ENCODE measurements around the gene NDUFV2. TPM values are rescaled to one million over a fixed set of nuclear protein-coding genes. Genes with fewer than 3 reads are reported as not detected.

NDUFV2 gene
- total and polyA plus RNA-seq, 2 of the 13 experiments (the other 11 are each of a cell fraction or from before 2014, with no cell fraction given), result 216 to 299 TPM

DNA sequence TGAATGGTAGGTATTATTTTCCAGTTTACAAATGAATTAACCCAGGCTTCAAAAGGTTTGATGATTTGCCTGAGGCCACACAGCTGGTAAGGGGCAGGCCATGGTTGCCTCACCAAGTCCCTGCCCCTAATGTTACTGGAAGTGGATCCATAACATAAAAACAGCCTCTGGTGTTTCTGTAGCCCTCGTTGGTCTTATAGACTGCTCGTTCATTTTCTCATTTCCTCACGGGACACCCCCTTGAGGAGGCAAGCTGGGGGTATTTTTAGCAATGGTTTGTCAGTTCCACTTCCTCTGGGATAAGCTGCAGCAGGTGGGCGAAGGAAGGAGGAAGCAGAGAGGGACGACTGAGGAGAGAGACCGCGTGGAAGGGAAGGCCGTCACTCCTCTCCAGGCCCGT lies 32.9 kb upstream of the NDUFV2 start:
- peak overlapping the region; percentile 82 for H2AFZ ChIP-seq (ENCODE audit: low read length)
- FAIRE-seq (no peak), ATAC-seq (peak; percentile 22; the same call in 2 of the 3 replicates), DNase-seq (ENCODE audit: low spot score) (no peak)
- H3K4me1 ChIP-seq (ENCODE audit: insufficient read depth, low read length), result peaks cover 46% of the 10 kb centered on the region
- no peaks in the 10 kb centered on the region for H4K20me1 ChIP-seq (ENCODE audit: insufficient read depth, low read length)
- H3K27ac ChIP-seq (ENCODE audit: extremely low read length, insufficient read depth, low read length), result no peak overlapping the region
- H3K9me3 ChIP-seq (ENCODE audit: low read length), result no peaks in the 10 kb centered on the region
- H3K9ac ChIP-seq (ENCODE audit: insufficient read depth, low read depth, low read length), result peak overlapping the region; percentile 48; the same call in 1 of the 2 replicates
- 9% methylated on average over 9 of the region's 9 CpGs for WGBS (ENCODE audit: low lambda C conversion rate)
- TF ChIP-seq, protein P1, sequence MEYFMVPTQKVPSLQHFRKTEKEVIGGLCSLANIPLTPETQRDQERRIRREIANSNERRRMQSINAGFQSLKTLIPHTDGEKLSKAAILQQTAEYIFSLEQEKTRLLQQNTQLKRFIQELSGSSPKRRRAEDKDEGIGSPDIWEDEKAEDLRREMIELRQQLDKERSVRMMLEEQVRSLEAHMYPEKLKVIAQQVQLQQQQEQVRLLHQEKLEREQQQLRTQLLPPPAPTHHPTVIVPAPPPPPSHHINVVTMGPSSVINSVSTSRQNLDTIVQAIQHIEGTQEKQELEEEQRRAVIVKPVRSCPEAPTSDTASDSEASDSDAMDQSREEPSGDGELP (IDR thresholded peaks at IDR 0.05; ENCODE audit: borderline replicate concordance, low read depth), result peak; percentile 74; the same call in 1 of the 2 replicates
- TF ChIP-seq ELF3 (CRISPR knock-in tag; IDR thresholded peaks at IDR 0.05) (0 out of 2 replicates have a peak, but pooled peaks have one; percentile 21), ZNF678 (CRISPR knock-in tag; IDR thresholded peaks at IDR 0.05) (no peak), ZFYVE20 (CRISPR knock-in tag; IDR thresholded peaks at IDR 0.05; ENCODE audit: borderline replicate concordance, low read depth) (no peak), PLSCR1 (CRISPR knock-in tag; IDR thresholded peaks at IDR 0.05; ENCODE audit: borderline replicate concordance) (no peak), ZMYM4 (CRISPR knock-in tag; IDR thresholded peaks at IDR 0.05) (0 out of 2 replicates have a peak, but pooled peaks have one; percentile 16), ZC3H4 (CRISPR knock-in tag; IDR thresholded peaks at IDR 0.05; ENCODE audit: borderline replicate concordance) (no peak), NR1H2 (CRISPR knock-in tag; IDR thresholded peaks at IDR 0.05; ENCODE audit: borderline replicate concordance, low read depth) (no peak), ZNF687 (CRISPR knock-in tag; IDR thresholded peaks at IDR 0.05) (peak; percentile 32; the same call in 1 of the 2 replicates), HMGA1 (CRISPR knock-in tag; conservative IDR thresholded peaks at IDR 0.05) (no peak), ZBTB7B (CRISPR knock-in tag; IDR thresholded peaks at IDR 0.05) (peak; percentile 39; the same call in 1 of the 2 replicates)
- TF ChIP-seq, protein P2, sequence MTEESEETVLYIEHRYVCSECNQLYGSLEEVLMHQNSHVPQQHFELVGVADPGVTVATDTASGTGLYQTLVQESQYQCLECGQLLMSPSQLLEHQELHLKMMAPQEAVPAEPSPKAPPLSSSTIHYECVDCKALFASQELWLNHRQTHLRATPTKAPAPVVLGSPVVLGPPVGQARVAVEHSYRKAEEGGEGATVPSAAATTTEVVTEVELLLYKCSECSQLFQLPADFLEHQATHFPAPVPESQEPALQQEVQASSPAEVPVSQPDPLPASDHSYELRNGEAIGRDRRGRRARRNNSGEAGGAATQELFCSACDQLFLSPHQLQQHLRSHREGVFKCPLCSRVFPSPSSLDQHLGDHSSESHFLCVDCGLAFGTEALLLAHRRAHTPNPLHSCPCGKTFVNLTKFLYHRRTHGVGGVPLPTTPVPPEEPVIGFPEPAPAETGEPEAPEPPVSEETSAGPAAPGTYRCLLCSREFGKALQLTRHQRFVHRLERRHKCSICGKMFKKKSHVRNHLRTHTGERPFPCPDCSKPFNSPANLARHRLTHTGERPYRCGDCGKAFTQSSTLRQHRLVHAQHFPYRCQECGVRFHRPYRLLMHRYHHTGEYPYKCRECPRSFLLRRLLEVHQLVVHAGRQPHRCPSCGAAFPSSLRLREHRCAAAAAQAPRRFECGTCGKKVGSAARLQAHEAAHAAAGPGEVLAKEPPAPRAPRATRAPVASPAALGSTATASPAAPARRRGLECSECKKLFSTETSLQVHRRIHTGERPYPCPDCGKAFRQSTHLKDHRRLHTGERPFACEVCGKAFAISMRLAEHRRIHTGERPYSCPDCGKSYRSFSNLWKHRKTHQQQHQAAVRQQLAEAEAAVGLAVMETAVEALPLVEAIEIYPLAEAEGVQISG (CRISPR knock-in tag; IDR thresholded peaks at IDR 0.05), result 0 out of 2 replicates have a peak, but pooled peaks have one; percentile 11
- no TSS peak for BruUV-seq (replicated peaks)
- H3K27me3 ChIP-seq (ENCODE audit: control insufficient read depth in 1 of 2, insufficient read depth in 2 of 2, low read length in 2 of 2), result no peaks in the 10 kb centered on the region
- intact Hi-C loops (cut with micrococcal nuclease; ENCODE audit: unreplicated experiment), result no loop called here
- peak overlapping the region; percentile 40 to 65 (median 52) for H3K4me3 ChIP-seq (replicated peaks in 1 of 3; ENCODE audit: insufficient read depth in 1 of 3, low read depth in 2 of 3, low read length in 3 of 3)
- no peaks in the 10 kb centered on the region for H3K36me3 ChIP-seq (replicated peaks in 1 of 2; ENCODE audit: control insufficient read depth in 1 of 2, insufficient read depth in 2 of 2, low read length in 2 of 2)
- in situ Hi-C loops (cut with HindIII; ENCODE audit: extremely low pct_ligation_motif_present, low pct_unique_long_range_greater_than_20kb), result loop anchor here (25.0 kb wide), 1 partner anchor 268 kb away; the partner anchor contains the start of gene TWSG1
- no peaks in the 10 kb centered on the region for H3K79me2 ChIP-seq (ENCODE audit: insufficient read depth, low read length)
- POLR2A ChIA-PET, result interaction anchor here (1.5 kb wide), 1 partner anchor 32 kb away, joined by 4 read pairs; no protein-coding TSS in a partner anchor
- CTCF ChIA-PET (ENCODE audit: low intra/inter-chr PET ratio, low total read pairs), result no interaction called here
- H3K4me2 ChIP-seq (ENCODE audit: low read depth, low read length), result peak overlapping the region; percentile 86
